ENCODE results near the gene BABAM2.

DNA sequence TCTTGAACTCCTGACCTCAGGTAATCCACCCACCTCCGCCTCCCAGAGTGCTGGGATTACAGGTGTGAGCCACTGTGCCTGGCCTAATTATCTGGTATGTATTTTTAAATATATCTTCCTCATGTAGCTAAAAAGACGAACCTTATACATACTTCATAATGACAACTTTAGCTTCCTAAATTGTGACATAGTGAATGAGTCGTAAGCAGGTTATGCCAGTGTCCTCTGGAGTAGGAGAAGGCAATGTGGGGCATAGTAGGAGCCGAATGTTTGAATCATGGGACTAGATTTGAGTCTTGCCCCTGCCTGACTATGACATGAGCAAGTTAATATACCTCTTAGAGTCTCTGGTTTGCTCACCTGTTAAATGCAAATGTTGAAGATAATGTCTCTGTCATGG, 406.4 kb downstream of the BABAM2 start:
- TF ChIP-seq, protein P1, sequence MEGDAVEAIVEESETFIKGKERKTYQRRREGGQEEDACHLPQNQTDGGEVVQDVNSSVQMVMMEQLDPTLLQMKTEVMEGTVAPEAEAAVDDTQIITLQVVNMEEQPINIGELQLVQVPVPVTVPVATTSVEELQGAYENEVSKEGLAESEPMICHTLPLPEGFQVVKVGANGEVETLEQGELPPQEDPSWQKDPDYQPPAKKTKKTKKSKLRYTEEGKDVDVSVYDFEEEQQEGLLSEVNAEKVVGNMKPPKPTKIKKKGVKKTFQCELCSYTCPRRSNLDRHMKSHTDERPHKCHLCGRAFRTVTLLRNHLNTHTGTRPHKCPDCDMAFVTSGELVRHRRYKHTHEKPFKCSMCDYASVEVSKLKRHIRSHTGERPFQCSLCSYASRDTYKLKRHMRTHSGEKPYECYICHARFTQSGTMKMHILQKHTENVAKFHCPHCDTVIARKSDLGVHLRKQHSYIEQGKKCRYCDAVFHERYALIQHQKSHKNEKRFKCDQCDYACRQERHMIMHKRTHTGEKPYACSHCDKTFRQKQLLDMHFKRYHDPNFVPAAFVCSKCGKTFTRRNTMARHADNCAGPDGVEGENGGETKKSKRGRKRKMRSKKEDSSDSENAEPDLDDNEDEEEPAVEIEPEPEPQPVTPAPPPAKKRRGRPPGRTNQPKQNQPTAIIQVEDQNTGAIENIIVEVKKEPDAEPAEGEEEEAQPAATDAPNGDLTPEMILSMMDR (conservative IDR thresholded peaks at IDR 0.05) = no peak
- TF ChIP-seq EZH2 (IDR thresholded peaks at IDR 0.05; ENCODE audit: low read depth) = no peak
